ENCODE measurements around the gene GCLM. TPM values are rescaled to one million over a fixed set of nuclear protein-coding genes. Genes with fewer than 3 reads are reported as not detected.
A peak's percentile ranks its signal among the peaks of the same experiment; 100 is the strongest.

The GCLM gene
- total and polyA plus RNA-seq, 8 donors = 3.8 to 20.9 (median 9.0) TPM

- WGBS, 5 donors = 77 to 90% (median 90%) methylated on average over 4 of the region's 4 CpGs
- Histone ChIP-seq H3K4me3 (peak overlapping the region in 2 of 4 donors; percentile 71 to 88), H3K9me3 (no peaks in the 10 kb centered on the region), H3K36me3 (peaks cover 31 to 53% (median 51%) of the 10 kb centered on the region in 4 donors), H3K27ac (peak overlapping the region in 2 of 5 donors; percentile 94 to 96), H3K4me1 (peaks cover 21 to 27% (median 25%) of the 10 kb centered on the region in 4 donors), H3K27me3 (no peaks in the 10 kb centered on the region)
- intact Hi-C loops (cut with DNase I; ENCODE audit: low total_unique reads) = no loop called here
- no peak for DNase-seq
- TF ChIP-seq EP300 (IDR thresholded peaks at IDR 0.05) (no peak), CTCF (IDR thresholded peaks at IDR 0.05) (no peak), POLR2AphosphoS5 (IDR thresholded peaks at IDR 0.05) (no peak)
These were observed 31.7 kb downstream of the GCLM start for GRCh38 chr1:93877529-93877928.

- TF ChIP-seq POLR2A (IDR thresholded peaks at IDR 0.05) (no peak), EP300 (IDR thresholded peaks at IDR 0.05) (no peak), POLR2AphosphoS5 (IDR thresholded peaks at IDR 0.05) (no peak), CTCF (IDR thresholded peaks at IDR 0.05) (no peak)
- no peaks in the 10 kb centered on the region for H3K27me3 ChIP-seq
- DNase-seq = no peak
- no peak overlapping the region for H3K4me3 ChIP-seq
- no peak overlapping the region for H3K27ac ChIP-seq
- H3K4me1 ChIP-seq = peaks cover 21 to 27% (median 25%) of the 10 kb centered on the region in 4 donors
- H3K9me3 ChIP-seq = no peaks in the 10 kb centered on the region
- 66 to 87% (median 77%) methylated on average over 1 of the region's 1 CpG for WGBS, 5 donors
- intact Hi-C loops (cut with DNase I; ENCODE audit: low total_unique reads) = no loop called here
- peaks cover 44 to 65% (median 64%) of the 10 kb centered on the region in 4 donors for H3K36me3 ChIP-seq
These were observed 33.0 kb downstream of the GCLM start for GRCh38 chr1:93876244-93876643.

- 65 to 80% (median 73%) methylated on average over 3 of the region's 3 CpGs for WGBS, 5 donors
- peaks cover 16 to 27% (median 25%) of the 10 kb centered on the region in 4 donors for H3K4me1 ChIP-seq
- H3K27ac ChIP-seq = no peak overlapping the region
- H3K9me3 ChIP-seq = no peaks in the 10 kb centered on the region
- no peak overlapping the region for H3K4me3 ChIP-seq
- no peaks in the 10 kb centered on the region for H3K27me3 ChIP-seq
- DNase-seq = peak in 1 of 2 donors; percentile 50
- no peak for TF ChIP-seq POLR2AphosphoS5 (IDR thresholded peaks at IDR 0.05)
- peak in 1 of 7 experiments; percentile 38 for TF ChIP-seq CTCF (IDR thresholded peaks at IDR 0.05)
- H3K36me3 ChIP-seq = peaks cover 63 to 87% (median 85%) of the 10 kb centered on the region in 4 donors
- intact Hi-C loops (cut with DNase I; ENCODE audit: low total_unique reads) = no loop called here
These were observed 35.1 kb downstream of the GCLM start for GRCh38 chr1:93874025-93874651.

- TF ChIP-seq POLR2A (IDR thresholded peaks at IDR 0.05) = no peak
- no peak for TF ChIP-seq EP300 (IDR thresholded peaks at IDR 0.05)
- TF ChIP-seq POLR2AphosphoS5 (IDR thresholded peaks at IDR 0.05) = no peak
- TF ChIP-seq CTCF (IDR thresholded peaks at IDR 0.05) = no peak
- H3K4me3 ChIP-seq = no peak overlapping the region
- H3K36me3 ChIP-seq = peaks cover 63 to 94% (median 85%) of the 10 kb centered on the region in 4 donors
- intact Hi-C loops (cut with DNase I; ENCODE audit: low total_unique reads) = no loop called here
- H3K9me3 ChIP-seq = no peaks in the 10 kb centered on the region
- no peak overlapping the region for H3K27ac ChIP-seq
- H3K27me3 ChIP-seq = no peaks in the 10 kb centered on the region
- peaks cover 2 to 6% (median 5%) of the 10 kb centered on the region in 4 donors for H3K4me1 ChIP-seq
- WGBS, 5 donors = 64 to 82% (median 76%) methylated on average over 4 of the region's 4 CpGs
- DNase-seq = no peak
These were observed 37.9 kb downstream of the GCLM start for GRCh38 chr1:93871366-93871765.

Data from stomach (tissue), 9 donors.